ENCODE data around the gene GALNT13.

The GALNT13 gene

GRCh38 chr2:153944800-153945199 lies 73.1 kb downstream of the GALNT13 start:
- TF ChIP-seq, protein P1, sequence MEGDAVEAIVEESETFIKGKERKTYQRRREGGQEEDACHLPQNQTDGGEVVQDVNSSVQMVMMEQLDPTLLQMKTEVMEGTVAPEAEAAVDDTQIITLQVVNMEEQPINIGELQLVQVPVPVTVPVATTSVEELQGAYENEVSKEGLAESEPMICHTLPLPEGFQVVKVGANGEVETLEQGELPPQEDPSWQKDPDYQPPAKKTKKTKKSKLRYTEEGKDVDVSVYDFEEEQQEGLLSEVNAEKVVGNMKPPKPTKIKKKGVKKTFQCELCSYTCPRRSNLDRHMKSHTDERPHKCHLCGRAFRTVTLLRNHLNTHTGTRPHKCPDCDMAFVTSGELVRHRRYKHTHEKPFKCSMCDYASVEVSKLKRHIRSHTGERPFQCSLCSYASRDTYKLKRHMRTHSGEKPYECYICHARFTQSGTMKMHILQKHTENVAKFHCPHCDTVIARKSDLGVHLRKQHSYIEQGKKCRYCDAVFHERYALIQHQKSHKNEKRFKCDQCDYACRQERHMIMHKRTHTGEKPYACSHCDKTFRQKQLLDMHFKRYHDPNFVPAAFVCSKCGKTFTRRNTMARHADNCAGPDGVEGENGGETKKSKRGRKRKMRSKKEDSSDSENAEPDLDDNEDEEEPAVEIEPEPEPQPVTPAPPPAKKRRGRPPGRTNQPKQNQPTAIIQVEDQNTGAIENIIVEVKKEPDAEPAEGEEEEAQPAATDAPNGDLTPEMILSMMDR (conservative IDR thresholded peaks at IDR 0.05; ENCODE audit: low read length): no peak
- H3K4me3 ChIP-seq (ENCODE audit: low read length): no peak overlapping the region
- no peak for DNase-seq (ENCODE audit: low read depth)

GRCh38 chr2:153946036-153946435 lies 74.3 kb downstream of the GALNT13 start:
- no peak for DNase-seq (ENCODE audit: low read depth)
- H3K4me3 ChIP-seq (ENCODE audit: low read length): no peak overlapping the region
- TF ChIP-seq, protein P1 (conservative IDR thresholded peaks at IDR 0.05; ENCODE audit: low read length): no peak

DNA sequence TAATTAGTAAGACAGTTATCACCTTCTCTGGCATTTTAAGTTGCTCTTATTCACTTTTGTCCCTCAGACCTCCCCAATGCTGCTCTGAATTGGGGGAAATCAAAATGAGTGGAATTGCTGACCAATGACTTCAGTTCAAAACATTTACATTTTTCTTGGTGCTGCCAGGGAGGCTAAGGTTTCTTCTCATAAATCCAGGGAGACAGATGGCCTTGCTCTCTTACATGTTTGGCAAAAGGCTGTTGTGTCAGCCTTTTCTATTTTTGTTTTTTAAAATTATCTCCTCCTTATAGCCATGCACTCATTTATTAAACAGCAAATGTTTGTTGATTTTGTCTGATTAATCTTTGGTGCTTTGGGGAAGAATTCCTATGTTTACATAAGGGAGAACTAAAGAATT lies 82.0 kb downstream of the GALNT13 start:
- no peak for DNase-seq (ENCODE audit: low read depth)
- H3K4me3 ChIP-seq (ENCODE audit: low read length): no peak overlapping the region
- TF ChIP-seq, protein P1 (conservative IDR thresholded peaks at IDR 0.05; ENCODE audit: low read length): no peak

GRCh38 chr2:153963256-153963655 lies 91.5 kb downstream of the GALNT13 start:
- TF ChIP-seq, protein P1 (conservative IDR thresholded peaks at IDR 0.05; ENCODE audit: low read length): no peak
- no peak for DNase-seq (ENCODE audit: low read depth)
- no peak overlapping the region for H3K4me3 ChIP-seq (ENCODE audit: low read length)

- DNase-seq (ENCODE audit: low read depth): no peak
- TF ChIP-seq, protein P1 (conservative IDR thresholded peaks at IDR 0.05; ENCODE audit: low read length): no peak
- no peak overlapping the region for H3K4me3 ChIP-seq (ENCODE audit: low read length)
These were observed 95.7 kb downstream of the GALNT13 start for GRCh38 chr2:153967248-153967973.

DNA sequence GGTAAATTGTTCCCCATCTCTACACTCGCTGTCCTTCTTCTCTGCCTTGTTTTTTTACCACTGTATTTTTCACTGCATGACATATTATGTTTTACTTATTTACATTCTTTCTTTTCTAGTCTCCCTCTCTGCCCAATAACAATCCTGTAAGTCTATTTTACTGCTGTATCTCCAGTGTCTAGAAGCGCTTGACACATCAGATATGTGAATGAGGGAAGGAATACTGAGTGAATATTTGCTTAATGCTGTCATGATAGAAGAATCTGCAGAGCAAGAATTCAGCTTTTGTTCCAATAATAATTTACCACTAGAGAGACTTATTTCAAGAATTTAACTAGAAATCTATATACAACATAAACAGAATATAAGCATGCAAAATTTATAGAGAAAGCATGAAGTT lies 99.5 kb downstream of the GALNT13 start:
- DNase-seq (ENCODE audit: low read depth): no peak
- H3K4me3 ChIP-seq (ENCODE audit: low read length): no peak overlapping the region
- TF ChIP-seq, protein P1 (conservative IDR thresholded peaks at IDR 0.05; ENCODE audit: low read length): no peak

GRCh38 chr2:153971855-153972254 lies 100.1 kb downstream of the GALNT13 start:
- DNase-seq (ENCODE audit: low read depth): no peak
- TF ChIP-seq, protein P1 (conservative IDR thresholded peaks at IDR 0.05; ENCODE audit: low read length): no peak
- H3K4me3 ChIP-seq (ENCODE audit: low read length): no peak overlapping the region

Data from AG10803 (cell line).